ENCODE measurements around the gene PRKCA.

The PRKCA gene

DNA sequence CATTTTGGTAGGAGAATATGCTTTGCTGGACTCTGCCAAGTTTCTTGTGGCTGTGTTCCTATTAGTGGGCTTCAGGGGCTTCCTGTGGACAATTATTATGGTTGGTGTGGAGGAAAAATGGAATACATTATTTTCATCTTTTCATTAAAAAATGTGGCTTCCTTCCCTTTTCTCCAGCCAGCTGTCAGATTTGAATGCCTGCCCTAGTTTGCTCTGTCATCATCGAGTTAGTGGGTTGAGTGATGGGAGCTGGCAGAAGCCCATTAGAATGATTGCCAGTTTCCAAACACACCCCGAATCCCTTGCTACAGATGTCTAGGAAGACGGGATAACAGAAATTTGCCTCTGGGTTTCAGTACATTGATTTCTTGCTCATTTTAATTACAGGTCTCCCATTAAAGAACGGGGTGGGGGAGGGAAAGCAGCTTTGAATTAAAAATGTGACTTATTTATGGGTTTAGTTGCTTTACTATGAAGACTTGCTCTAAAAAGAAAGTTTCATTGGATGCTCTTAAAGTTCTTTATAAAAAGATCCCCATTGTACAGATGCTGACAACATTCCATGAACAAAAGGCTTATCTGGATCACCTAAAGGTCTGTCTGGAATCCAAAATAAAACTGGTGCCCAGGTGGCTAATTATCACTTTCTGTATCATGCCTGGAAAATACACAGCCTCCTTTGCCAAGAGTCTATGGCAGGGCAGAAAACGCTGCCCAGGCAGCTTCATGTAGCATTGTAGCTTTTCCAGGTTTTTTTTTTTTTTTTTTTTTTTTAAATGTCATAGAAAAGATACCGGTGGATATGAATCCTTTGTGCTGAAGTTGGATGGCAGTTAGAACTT, 103.6 kb downstream of the PRKCA start:
- H3K27ac ChIP-seq (ENCODE audit: poor library complexity, severe bottlenecking): no peak overlapping the region
- TF ChIP-seq, protein P1, sequence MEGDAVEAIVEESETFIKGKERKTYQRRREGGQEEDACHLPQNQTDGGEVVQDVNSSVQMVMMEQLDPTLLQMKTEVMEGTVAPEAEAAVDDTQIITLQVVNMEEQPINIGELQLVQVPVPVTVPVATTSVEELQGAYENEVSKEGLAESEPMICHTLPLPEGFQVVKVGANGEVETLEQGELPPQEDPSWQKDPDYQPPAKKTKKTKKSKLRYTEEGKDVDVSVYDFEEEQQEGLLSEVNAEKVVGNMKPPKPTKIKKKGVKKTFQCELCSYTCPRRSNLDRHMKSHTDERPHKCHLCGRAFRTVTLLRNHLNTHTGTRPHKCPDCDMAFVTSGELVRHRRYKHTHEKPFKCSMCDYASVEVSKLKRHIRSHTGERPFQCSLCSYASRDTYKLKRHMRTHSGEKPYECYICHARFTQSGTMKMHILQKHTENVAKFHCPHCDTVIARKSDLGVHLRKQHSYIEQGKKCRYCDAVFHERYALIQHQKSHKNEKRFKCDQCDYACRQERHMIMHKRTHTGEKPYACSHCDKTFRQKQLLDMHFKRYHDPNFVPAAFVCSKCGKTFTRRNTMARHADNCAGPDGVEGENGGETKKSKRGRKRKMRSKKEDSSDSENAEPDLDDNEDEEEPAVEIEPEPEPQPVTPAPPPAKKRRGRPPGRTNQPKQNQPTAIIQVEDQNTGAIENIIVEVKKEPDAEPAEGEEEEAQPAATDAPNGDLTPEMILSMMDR (IDR thresholded peaks at IDR 0.05; ENCODE audit: poor library complexity, severe bottlenecking): no peak
- no peak for DNase-seq (ENCODE audit: low spot score)

DNA sequence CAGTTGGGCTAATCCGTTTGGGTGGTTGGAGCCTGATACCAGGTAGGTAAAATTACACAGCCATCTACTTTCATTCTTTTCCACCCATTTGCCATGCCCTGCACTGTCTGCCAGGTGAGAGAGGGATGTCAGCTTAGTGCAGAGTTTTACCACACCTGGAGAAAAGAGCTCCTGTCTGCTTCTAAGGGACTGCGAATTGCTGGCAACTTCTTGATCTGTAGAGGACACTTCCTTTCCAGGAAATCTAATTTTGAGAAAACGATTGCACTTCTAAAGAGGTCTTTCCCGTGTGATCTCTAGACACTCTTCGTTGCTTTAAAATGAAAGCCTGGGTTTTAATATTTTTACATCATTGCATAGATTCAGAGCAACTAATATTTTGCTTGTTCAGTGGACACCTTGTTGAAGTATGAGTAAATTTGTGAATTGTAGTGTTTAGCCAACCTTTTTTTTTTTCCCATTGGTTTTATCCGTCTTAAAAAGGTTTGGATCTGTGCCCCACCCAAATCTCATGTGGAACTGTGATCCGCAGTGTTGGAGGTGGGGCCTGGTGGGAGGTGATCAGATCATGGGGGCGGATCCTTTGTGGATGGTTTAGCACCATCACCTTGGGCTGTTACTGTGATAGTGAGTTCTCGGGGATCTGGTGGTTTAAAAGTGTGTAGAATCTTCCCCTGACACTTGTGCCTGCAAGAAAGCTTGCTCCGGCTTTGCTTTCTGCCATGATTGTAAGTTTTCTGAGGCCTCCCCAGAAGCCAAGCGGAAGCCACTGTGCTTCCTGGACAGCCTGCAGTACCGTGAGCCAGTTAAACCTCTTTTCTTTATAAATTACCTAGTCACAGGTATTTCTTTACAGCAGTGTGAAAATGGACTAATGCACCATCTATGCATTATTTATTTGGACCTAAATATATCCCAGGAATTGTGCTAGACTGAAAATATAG, 104.6 kb downstream of the PRKCA start:
- TF ChIP-seq, protein P1 (IDR thresholded peaks at IDR 0.05; ENCODE audit: poor library complexity, severe bottlenecking): no peak
- Histone ChIP-seq H3K4me3 (ENCODE audit: severe bottlenecking) (no peak overlapping the region), H3K36me3 (ENCODE audit: low read depth) (no peaks in the 10 kb centered on the region), H3K9me3 (ENCODE audit: severe bottlenecking) (no peaks in the 10 kb centered on the region), H3K4me1 (ENCODE audit: insufficient read depth, poor library complexity, severe bottlenecking) (no peaks in the 10 kb centered on the region), H3K27ac (ENCODE audit: poor library complexity, severe bottlenecking) (no peak overlapping the region), H3K27me3 (ENCODE audit: insufficient read depth, poor library complexity, severe bottlenecking) (no peaks in the 10 kb centered on the region)
- no peak for DNase-seq (ENCODE audit: low spot score)
- no peak for ATAC-seq (ENCODE audit: low read depth)

More for the DNA sequence above, 103.6 kb downstream of the PRKCA start:
- Histone ChIP-seq H3K4me3 (ENCODE audit: severe bottlenecking) (no peak overlapping the region), H3K27me3 (ENCODE audit: insufficient read depth, poor library complexity, severe bottlenecking) (no peaks in the 10 kb centered on the region), H3K36me3 (ENCODE audit: low read depth) (no peaks in the 10 kb centered on the region), H3K4me1 (ENCODE audit: insufficient read depth, poor library complexity, severe bottlenecking) (no peaks in the 10 kb centered on the region), H3K9me3 (ENCODE audit: severe bottlenecking) (no peaks in the 10 kb centered on the region)
- no peak for ATAC-seq (ENCODE audit: low read depth)

DNA sequence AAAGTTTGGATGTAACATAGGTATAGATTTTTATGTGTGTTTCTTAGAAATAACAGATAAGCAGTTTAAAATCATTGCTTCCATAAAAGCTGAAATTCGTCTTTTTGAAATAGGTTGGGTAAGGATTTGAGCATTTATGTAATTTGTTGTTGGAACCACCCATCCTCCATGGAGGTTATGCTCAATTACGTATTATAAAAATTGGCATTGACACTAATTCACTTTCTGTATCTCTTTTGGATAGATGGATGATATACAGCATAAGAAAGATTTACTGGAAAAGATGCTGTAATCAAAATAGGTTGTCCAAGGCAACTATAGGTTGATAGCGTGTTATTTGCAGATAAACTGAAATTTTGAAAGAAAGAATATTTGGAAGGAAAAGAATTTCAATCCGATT, 105.5 kb downstream of the PRKCA start:
- H3K9me3 ChIP-seq (ENCODE audit: severe bottlenecking): no peaks in the 10 kb centered on the region
- DNase-seq (ENCODE audit: low spot score) (no peak), ATAC-seq (ENCODE audit: low read depth) (no peak)
- no peaks in the 10 kb centered on the region for H3K27me3 ChIP-seq (ENCODE audit: insufficient read depth, poor library complexity, severe bottlenecking)
- TF ChIP-seq, protein P1 (IDR thresholded peaks at IDR 0.05; ENCODE audit: poor library complexity, severe bottlenecking): no peak
- H3K4me1 ChIP-seq (ENCODE audit: insufficient read depth, poor library complexity, severe bottlenecking): no peaks in the 10 kb centered on the region
- no peaks in the 10 kb centered on the region for H3K36me3 ChIP-seq (ENCODE audit: low read depth)
- H3K27ac ChIP-seq (ENCODE audit: poor library complexity, severe bottlenecking): no peak overlapping the region
- no peak overlapping the region for H3K4me3 ChIP-seq (ENCODE audit: severe bottlenecking)

DNA sequence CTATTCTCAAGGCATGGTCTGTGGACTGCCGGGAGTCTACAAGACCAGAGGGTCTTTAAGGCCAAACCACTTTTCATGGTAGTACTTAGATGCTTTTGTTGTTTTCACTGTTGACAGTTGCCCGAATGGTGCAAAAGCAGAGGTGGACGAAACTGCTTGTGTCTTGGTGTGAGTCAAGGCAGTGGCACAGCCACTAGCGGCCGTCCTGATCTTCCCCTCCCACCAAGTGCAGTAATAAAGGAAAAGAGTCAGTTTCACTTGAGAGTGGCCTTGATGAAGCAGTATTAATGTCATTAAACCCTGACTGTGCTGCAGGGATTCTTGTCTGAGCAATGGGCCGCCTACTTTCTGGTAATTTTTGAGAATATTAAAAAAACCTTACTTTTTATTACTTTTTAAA, 109.1 kb downstream of the PRKCA start:
- no peak overlapping the region for H3K27ac ChIP-seq (ENCODE audit: poor library complexity, severe bottlenecking)
- no peak overlapping the region for H3K4me3 ChIP-seq (ENCODE audit: severe bottlenecking)
- no peak for DNase-seq (ENCODE audit: low spot score)
- no peaks in the 10 kb centered on the region for H3K36me3 ChIP-seq (ENCODE audit: low read depth)
- no peaks in the 10 kb centered on the region for H3K27me3 ChIP-seq (ENCODE audit: insufficient read depth, poor library complexity, severe bottlenecking)
- TF ChIP-seq, protein P1 (IDR thresholded peaks at IDR 0.05; ENCODE audit: poor library complexity, severe bottlenecking): no peak
- no peaks in the 10 kb centered on the region for H3K9me3 ChIP-seq (ENCODE audit: severe bottlenecking)
- no peaks in the 10 kb centered on the region for H3K4me1 ChIP-seq (ENCODE audit: insufficient read depth, poor library complexity, severe bottlenecking)
- no peak for ATAC-seq (ENCODE audit: low read depth)

Measured in RWPE2 (cell line).